GM18526 (cell line): ENCODE results near the gene SETD4.

Experiments
- POLR2A ChIP-seq: IDR thresholded peaks from 3 replicates; pipeline ENCODE4 v1.6.1; 2011; ENCODE audit not compliant: insufficient read length; ENCODE audit errors: extremely low read depth

The SETD4 gene

DNA sequence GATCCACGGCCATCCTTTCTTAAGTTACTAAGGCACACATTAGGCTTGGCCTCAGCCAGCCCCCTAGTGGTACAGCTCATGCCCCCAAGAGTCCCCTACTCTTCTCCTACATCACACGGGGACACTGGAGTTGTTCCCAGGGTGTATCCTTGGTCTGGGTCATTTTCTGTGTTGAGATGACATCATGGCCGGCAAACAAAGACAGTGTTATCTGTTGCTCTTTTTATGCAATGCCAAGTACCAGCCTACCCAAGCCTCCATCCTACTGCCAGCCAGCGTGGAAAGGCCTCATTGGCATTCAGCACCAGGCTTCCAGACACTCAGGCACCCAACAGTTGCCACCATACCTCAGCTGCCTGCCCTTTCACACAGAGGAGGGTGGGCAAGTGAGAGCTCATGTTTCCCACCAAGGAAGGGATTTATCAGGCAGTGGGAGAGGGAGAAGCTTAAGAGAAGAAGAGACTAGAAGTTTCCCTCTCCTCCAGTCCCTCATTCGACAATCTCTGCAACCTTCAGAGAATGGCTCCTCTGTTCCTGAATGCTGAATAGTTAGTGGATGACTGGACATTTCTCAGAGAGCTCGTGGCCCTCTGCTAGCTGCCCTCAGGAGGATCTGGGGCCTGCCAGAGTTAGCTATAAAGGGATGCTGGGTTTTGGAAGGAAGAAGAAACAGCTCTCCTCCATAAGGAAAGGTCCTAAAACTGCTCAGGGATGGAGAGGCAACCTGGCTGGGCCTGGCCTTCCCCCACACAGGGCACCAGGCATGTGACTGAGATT is 27.2 kb upstream of the SETD4 start:
- TF ChIP-seq POLR2A = no peak

DNA sequence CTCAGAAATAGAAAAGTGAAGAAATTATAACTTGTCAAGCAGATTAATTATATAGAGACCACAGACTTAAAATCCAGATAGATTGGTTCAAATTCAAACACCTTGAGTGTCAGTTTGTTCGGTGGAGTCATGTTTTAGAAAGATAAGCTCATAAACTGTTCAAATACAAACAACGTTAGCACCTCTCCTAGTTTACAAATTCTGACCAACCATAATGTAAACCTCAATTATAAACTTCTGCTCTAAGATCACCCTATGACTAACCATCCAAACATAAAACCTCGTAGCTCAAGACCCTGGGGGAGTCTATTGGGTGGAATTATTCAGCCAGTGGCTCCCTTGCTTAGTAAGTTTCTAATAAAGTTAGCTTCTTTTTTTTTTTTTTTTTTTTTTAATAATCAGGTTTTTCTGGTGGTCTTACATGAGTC is 21.9 kb upstream of the SETD4 start:
- no peak for TF ChIP-seq POLR2A

DNA sequence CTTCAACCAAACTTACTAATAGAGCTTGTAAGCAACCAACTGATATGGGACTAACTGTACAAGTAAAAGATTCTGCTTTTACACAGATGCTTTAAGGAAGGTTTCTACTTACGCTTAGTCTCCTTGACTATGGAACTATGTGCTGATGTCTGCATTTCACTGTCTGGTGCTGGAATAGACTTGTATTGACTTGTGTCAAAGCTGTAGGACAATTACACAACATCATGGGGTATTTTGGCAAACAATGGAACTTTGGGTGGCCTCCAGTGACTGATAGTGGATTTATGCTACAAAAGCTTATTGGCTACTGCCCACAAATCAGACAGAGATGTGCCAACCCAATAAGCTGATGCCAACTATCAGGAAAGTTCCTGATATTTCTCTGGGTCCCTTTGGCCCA is 20.1 kb upstream of the SETD4 start:
- TF ChIP-seq POLR2A = no peak

DNA sequence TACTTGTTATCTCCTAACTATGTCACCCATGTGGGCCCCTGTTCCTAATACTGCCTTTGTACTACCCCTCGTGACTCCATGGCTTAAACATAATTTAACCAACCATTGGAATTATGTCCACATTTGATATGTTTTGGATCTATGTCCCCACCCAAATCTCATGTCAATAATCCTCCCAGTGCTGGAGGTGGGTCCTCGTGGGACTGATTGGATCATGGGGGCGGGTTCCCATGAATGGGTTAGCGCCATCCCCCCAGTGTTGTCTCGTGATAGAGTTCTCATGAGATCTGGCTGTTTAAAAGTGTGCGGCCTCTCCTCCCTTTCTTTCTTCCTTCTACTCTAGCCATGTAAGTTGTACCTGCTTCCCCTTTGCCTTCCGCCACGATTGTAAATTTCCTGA is 19.3 kb upstream of the SETD4 start:
- TF ChIP-seq POLR2A = no peak

DNA sequence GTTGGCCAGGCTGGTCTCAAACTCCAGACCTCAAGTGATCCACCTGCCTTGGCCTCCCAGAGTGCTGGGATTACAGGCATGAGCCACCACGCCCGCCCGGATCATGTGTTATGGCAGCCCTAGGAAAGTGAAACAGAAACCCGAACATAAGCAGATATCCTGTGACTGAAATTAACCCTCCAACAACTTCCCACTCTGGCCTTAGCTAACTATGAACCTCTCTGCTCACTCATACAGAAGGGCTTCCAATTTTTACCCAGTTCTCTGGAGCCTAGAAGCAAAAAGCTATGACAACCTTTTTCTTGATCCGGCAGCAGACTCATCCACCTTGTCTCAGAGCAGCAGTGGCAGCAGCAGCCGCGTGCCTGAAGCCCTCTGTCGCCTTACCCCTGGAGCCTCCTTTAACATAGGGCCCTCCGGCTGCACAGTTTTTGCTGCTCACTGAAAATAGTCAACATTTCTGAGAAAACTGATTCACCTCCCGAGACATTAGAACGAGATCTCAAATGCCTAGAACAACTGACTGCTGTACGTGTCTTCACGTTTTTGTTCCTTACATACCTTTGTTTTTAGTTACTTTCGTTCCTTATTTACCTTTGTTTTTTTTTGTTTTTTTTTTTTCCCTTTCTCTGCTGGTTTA is 18.8 kb upstream of the SETD4 start:
- no peak for TF ChIP-seq POLR2A

DNA sequence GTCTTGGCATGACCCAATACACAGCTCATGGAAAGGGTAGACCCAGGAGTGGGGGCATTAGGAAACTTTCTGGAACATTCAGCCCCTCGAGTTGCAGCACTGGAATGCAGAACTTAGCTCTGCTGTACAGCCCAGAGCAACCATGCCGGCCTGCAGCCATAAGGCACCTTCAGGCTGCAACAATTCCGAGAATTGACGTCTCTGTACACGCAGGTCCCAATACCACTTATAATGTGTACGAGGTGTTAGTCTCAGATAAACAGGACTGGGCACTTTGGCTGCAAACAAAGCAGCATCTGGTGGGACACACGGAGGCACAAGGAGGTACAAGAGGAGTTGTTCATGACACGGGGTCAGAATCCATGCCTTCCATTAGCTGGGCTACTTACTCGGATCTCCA is 17.4 kb upstream of the SETD4 start:
- TF ChIP-seq POLR2A = no peak

DNA sequence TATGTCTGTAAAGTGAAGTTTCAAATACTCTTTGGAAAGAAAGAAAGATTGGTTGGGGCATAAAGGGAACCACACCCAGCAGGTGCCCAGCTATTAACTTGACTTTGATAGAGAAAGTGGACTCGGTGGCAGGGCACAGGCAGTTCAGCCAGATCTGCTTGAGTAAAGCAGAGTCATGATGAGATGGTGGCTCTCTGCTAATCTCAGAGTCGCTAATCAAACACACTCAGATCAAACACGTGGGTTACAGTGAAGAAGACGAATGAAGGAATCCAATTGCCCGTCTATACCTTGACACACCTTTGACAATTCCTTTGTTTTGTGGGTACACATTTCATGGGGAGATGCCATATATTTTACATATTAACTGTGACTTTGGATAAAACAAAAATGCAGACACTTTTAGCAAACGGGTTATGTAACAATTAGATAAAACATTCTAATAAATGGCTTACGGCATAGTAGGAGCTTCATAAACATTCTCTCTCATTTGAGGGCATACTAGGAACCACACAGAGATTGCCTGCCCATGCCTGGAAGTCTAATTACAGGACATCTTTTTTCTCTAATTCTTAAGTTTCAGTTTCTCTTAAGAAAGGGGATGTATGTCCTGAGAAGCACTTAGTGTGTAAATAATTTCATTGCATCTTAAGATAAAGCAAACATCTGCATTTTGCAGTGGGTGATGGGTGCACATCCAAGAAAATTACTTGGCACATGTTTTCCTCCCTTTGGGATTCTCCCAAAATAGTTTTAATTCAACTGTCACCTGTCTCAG is 16.7 kb upstream of the SETD4 start:
- TF ChIP-seq POLR2A = no peak

DNA sequence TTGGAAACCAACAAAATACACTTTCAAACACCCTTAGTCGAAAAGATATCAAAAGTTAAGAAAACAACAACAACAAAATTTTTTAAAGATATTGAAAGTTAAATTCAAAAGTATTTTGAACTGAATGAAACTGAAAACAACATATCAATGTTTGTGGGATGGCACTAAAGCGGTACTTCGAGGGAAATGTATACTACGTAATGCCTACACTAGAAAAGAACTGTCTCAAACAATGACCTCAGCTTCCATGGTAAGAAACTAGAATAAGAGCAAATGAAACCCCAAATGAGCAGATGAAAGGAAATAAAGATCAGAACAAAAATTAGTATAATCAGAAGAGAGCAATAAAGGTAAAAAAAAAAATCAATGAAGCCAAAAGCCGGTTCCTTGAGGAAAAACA is 15.6 kb upstream of the SETD4 start:
- no peak for TF ChIP-seq POLR2A

DNA sequence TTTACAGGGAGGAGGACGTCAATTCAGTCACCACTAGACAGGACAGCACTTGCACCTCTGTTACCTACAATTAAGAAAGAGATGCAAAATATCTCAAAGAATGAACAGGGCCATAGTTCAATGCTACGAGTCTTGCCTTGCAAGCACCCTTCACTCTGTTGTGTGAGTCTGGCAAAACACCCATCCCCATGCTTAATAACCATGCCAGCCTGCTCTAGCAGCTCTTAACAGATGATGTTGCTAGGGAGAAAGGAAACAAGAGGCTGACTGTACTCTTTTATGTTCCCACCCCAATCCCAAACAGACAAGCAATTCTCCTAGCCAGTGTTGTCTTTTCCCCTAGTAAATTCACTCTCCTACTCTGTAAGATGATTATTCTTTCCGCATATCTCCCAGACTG is 14.8 kb upstream of the SETD4 start:
- TF ChIP-seq POLR2A = no peak

DNA sequence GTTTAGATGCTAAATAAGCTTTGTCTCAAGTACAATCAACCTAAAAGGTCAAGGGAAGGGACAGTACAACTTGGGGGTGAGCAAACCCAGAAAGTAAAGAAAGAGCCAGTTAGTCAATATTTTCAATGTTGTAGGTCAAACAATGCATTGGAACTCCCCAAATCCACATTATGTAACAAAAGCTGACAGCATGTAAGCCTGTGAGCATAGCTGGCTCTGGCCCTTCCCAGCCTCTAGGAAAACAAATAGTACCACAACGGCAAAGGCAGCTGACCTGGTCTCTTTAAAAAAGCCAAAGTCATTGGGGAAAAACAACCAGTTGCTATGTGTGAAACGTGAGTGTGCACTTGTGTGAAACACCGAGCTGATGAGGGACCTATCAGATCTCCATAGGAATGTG is 12.9 kb upstream of the SETD4 start:
- no peak for TF ChIP-seq POLR2A

DNA sequence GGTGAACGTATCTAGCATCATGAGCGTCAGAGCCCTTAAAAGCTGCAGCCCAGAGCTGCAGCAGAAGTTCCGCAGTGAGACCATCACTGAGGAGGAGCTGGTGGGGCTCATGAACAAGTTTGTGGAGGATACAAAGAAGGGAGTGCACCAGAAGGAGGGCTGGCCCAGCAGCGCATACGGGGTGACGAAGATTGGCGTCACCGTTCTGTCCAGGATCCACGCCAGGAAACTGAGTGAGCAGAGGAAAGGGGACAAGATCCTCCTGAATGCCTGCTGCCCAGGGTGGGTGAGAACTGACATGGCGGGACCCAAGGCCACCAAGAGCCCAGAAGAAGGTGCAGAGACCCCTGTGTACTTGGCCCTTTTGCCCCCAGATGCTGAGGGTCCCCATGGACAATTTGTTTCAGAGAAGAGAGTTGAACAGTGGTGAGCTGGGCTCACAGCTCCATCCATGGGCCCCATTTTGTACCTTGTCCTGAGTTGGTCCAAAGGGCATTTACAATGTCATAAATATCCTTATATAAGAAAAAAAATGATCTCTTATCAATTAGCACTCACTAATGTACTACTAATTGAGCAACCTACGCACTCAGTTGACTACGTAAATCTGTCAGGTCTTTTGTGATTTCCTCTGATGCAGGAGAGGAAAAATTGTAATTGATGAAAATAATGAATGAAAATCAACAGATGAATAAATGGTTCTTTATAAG is 12.3 kb upstream of the SETD4 start:
- TF ChIP-seq POLR2A = no peak

DNA sequence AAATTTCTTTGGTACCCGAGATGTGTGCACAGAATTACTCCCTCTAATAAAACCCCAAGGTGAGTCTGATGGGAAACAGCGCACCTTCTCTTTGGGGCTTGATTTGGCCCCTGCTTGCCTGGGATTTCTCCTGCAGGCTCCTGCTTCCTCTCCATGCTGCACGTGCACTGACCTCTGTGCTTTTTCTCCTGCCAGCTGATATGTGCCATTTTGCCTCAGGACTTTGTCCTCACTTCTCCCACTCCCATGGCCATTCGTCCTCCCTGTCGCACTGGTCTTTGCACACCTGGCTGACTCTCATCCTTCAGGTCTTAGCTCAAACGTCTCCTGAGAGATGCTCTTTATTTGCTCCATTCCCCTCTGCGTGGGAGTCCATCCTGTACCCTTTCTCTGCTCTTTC is 10.7 kb upstream of the SETD4 start:
- no peak for TF ChIP-seq POLR2A

DNA sequence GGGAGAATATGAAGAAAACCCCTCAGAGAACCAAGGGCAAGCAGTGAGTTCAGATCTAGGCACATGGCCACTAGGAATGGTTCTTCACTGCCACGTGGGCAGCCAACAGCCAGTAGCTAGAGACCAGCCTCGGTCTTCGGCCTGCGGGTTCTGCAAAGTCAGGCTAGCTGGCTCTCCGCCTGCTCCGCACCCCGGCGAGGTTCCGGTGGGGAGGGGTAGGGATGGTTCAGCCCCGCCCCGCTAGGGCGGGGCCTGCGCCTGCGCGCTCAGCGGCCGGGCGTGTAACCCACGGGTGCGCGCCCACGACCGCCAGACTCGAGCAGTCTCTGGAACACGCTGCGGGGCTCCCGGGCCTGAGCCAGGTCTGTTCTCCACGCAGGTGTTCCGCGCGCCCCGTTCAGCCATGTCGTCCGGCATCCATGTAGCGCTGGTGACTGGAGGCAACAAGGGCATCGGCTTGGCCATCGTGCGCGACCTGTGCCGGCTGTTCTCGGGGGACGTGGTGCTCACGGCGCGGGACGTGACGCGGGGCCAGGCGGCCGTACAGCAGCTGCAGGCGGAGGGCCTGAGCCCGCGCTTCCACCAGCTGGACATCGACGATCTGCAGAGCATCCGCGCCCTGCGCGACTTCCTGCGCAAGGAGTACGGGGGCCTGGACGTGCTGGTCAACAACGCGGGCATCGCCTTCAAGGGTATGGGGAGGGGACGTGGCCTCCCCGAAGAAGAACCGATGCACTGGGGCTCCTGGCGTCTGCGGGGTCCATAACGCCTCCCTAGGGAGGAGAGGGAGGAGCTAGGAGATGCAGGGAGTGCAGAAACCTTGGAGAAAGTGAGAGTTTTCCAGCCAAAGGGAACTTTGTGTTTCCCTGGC is 9.6 kb upstream of the SETD4 start, which contains the start of gene CBR1:
Gene CBR1, plus strand, starts transcription at position 312 of the 871 bp plus-strand sequence. Its CDS starts 92 bp downstream, at position 404.
- TF ChIP-seq POLR2A = peak; percentile 80

DNA sequence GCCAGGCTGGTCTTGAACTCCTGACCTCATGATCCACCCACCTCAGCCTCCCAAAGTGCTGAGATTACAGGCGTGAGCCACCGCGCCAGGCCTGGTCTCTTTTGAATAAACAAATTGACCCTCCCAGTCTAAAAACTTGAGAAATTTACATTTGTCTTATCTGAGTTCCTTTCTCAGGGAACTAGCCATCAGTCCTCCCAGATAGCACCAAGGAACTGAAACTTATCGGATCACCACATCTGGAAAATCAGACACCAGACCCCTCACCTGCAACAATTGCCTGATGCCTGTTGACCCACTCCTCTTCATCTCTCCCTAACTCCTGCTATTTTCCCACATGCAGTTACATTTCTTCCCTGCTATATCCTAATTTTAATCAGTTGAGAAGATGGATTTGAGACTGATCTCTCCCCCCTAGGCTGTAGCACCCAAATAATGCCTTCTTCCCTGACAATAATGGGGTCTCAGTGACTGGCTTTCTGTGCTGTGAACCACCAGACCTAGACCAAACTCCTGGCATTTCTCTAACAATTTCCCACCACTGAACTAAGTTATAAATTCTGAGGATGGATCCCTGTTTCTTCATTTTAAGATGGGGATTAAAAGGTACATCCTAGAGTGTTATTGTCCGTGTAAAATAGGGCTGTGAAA is 8.5 kb upstream of the SETD4 start:
- TF ChIP-seq POLR2A = no peak
